Prostate gland (tissue), 2 donors: ENCODE results near the gene IQSEC3.
"Not testable (repeated sequence)": the region's sequence is repeated elsewhere in the genome, so short reads cannot be mapped to it uniquely, and the experiment has no call there.

ENCODE experiments used
- POLR2A ChIP-seq: fragments of 450-650 bp; IDR thresholded peaks from one replicate; pipeline ENCODE4 v1.6.1; 2016; ENCODE audit warnings: antibody characterized with exemption, mild to moderate bottlenecking
- POLR2AphosphoS5 ChIP-seq: sonication (generic); formaldehyde crosslinking; IDR thresholded peaks from one replicate; pipeline ENCODE4 v1.6.1; 2017; ENCODE audit warnings: antibody characterized with exemption
- TF ChIP-seq, protein P1 (sequence below), 4 experiments: fragments of 200-600 bp in 2 of 4; fragments of 450-650 bp in 2 of 4; sonication (generic) in 2 of 4; IDR thresholded peaks; 1 replicate in 3 of 4; 2 replicates in 1 of 4; pipeline ENCODE4 v1.5.1; 2016 to 2019; ENCODE audit warnings: antibody characterized with exemption in 4 of 4, mild to moderate bottlenecking in 2 of 4, moderate library complexity in 2 of 4

DNA sequence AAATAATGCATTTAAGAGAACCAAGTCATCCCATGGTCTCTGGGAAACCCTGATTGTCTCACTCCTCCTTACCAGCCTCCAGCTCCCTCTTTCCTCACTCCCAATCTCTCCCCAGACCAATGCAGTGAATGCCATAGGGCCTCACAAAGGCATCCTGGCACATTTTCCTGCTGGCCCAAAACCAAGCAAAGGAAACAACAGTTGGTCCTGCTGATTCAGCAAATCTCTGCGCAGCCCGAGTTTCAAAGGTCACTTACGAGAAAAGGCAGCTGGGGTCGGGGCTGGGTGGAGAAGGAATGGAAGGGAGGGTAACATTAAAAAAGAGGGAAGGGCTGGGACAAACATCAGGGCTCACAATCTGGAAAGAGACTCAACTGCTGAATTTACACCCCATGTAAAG is 5.5 kb downstream of the IQSEC3 start:
- TF ChIP-seq, protein P1, sequence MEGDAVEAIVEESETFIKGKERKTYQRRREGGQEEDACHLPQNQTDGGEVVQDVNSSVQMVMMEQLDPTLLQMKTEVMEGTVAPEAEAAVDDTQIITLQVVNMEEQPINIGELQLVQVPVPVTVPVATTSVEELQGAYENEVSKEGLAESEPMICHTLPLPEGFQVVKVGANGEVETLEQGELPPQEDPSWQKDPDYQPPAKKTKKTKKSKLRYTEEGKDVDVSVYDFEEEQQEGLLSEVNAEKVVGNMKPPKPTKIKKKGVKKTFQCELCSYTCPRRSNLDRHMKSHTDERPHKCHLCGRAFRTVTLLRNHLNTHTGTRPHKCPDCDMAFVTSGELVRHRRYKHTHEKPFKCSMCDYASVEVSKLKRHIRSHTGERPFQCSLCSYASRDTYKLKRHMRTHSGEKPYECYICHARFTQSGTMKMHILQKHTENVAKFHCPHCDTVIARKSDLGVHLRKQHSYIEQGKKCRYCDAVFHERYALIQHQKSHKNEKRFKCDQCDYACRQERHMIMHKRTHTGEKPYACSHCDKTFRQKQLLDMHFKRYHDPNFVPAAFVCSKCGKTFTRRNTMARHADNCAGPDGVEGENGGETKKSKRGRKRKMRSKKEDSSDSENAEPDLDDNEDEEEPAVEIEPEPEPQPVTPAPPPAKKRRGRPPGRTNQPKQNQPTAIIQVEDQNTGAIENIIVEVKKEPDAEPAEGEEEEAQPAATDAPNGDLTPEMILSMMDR (IDR thresholded peaks at IDR 0.05): not testable (repeated sequence)
- TF ChIP-seq POLR2A, POLR2AphosphoS5: not testable (repeated sequence)
